HAP-1 (cell line): Measurements from ENCODE around the gene KXD1.
A peak's percentile ranks its signal among the peaks of the same experiment; 100 is the strongest.

Experiments used
- DNase-seq, 2 experiments: peaks; one replicate each; pipeline ENCODE4 v3.0.0-alpha.2; 2016 to 2020; ENCODE audit warnings: low spot score in 2 of 2
- H3K27me3 ChIP-seq: fragments of 250-450 bp; sonication (Bioruptor Pico); 2 replicates; pipeline ENCODE4 v1.5.1; 2020; ENCODE audit warnings: low read depth, mild to moderate bottlenecking, moderate library complexity
- H3K36me3 ChIP-seq: fragments of 250-450 bp; sonication (Bioruptor Pico); replicated peaks from 2 replicates; pipeline ENCODE4 v1.5.1; 2020; ENCODE audit warnings: mild to moderate bottlenecking
- H3K4me1 ChIP-seq: fragments of 250-450 bp; sonication (Bioruptor Pico); 2 replicates; pipeline ENCODE4 v1.5.1; 2020; ENCODE audit warnings: mild to moderate bottlenecking
- H3K4me3 ChIP-seq: fragments of 250-450 bp; sonication (Bioruptor Pico); 2 replicates; pipeline ENCODE4 v1.5.1; 2020; ENCODE audit warnings: mild to moderate bottlenecking, moderate library complexity
- H3K9me3 ChIP-seq: fragments of 250-450 bp; sonication (Bioruptor Pico); 2 replicates; pipeline ENCODE4 v1.5.1; 2020; ENCODE audit warnings: mild to moderate bottlenecking, moderate library complexity
- in situ Hi-C: fragments of 300-500 bp; cut with MboI; formaldehyde crosslinking; loops from 3 replicates; pipeline ENCODE4 v1.14.3; 2020; ENCODE audit warnings: low sequenced_read_pairs, inconsistent platforms, mixed read lengths

The KXD1 gene

GRCh38 chr19:18541992-18542940, 15.4 kb upstream of the KXD1 start:
- DNase-seq, result peak in 1 of 2 experiments; percentile 51
- no peaks in the 10 kb centered on the region for H3K27me3 ChIP-seq
- peaks cover 6% of the 10 kb centered on the region; the same call in 1 of the 2 replicates for H3K4me1 ChIP-seq
- peak overlapping the region; percentile 50 for H3K4me3 ChIP-seq
- peaks cover 41% of the 10 kb centered on the region for H3K36me3 ChIP-seq
- in situ Hi-C loops, result no loop called here
- no peaks in the 10 kb centered on the region for H3K9me3 ChIP-seq

- Histone ChIP-seq H3K9me3 (no peaks in the 10 kb centered on the region), H3K4me3 (peak within 1 kb of the TSS; percentile 50), H3K4me1 (peaks cover 6% of the 10 kb centered on the region; the same call in 1 of the 2 replicates), H3K27me3 (no peaks in the 10 kb centered on the region), H3K36me3 (peaks cover 32% of the 10 kb centered on the region)
- peak; percentile 83 to 95 for DNase-seq
- in situ Hi-C loops, result no loop called here
These were observed 14.5 kb upstream of the KXD1 start, which contains the start of gene FKBP8 for GRCh38 chr19:18542941-18543813. Gene FKBP8 (minus strand): TSS chr19:18543573. CDS start chr19:18541970, 1,603 bp downstream.

- H3K36me3 ChIP-seq, result peaks cover 28% of the 10 kb centered on the region
- DNase-seq, result peak; percentile 62 to 82
- H3K9me3 ChIP-seq, result no peaks in the 10 kb centered on the region
- H3K4me3 ChIP-seq, result peak overlapping the region; percentile 32
- in situ Hi-C loops, result no loop called here
- peaks cover 6% of the 10 kb centered on the region; the same call in 1 of the 2 replicates for H3K4me1 ChIP-seq
- H3K27me3 ChIP-seq, result no peaks in the 10 kb centered on the region
These were observed 13.7 kb upstream of the KXD1 start for GRCh38 chr19:18543814-18544475.

- DNase-seq, result no peak
- Histone ChIP-seq H3K9me3 (no peaks in the 10 kb centered on the region), H3K4me3 (no peak overlapping the region), H3K36me3 (no peaks in the 10 kb centered on the region), H3K4me1 (no peaks in the 10 kb centered on the region), H3K27me3 (no peaks in the 10 kb centered on the region)
- in situ Hi-C loops, result no loop called here
These were observed 6.0 kb upstream of the KXD1 start for GRCh38 chr19:18551631-18552030.

GRCh38 chr19:18558202-18558555, 509 bp downstream of the KXD1 start:
- in situ Hi-C loops, result no loop called here
- H3K4me1 ChIP-seq, result no peaks in the 10 kb centered on the region

GRCh38 chr19:18558604-18559003, 934 bp downstream of the KXD1 start:
- no peaks in the 10 kb centered on the region for H3K4me1 ChIP-seq
- H3K9me3 ChIP-seq, result no peaks in the 10 kb centered on the region
- H3K4me3 ChIP-seq, result peak overlapping the region; percentile 73
- in situ Hi-C loops, result no loop called here
- peaks cover 17% of the 10 kb centered on the region for H3K36me3 ChIP-seq
- no peaks in the 10 kb centered on the region for H3K27me3 ChIP-seq
- no peak for DNase-seq

More at GRCh38 chr19:18558202-18558555, 509 bp downstream of the KXD1 start:
- H3K4me3 ChIP-seq, result peak overlapping the region; percentile 73
- no peaks in the 10 kb centered on the region for H3K27me3 ChIP-seq
- H3K36me3 ChIP-seq, result peaks cover 13% of the 10 kb centered on the region
- H3K9me3 ChIP-seq, result no peaks in the 10 kb centered on the region
- DNase-seq, result no peak

GRCh38 chr19:18559685-18560084, 2.0 kb downstream of the KXD1 start:
- in situ Hi-C loops, result no loop called here
- Histone ChIP-seq H3K36me3 (peaks cover 27% of the 10 kb centered on the region), H3K4me1 (no peaks in the 10 kb centered on the region), H3K4me3 (no peak overlapping the region), H3K27me3 (no peaks in the 10 kb centered on the region), H3K9me3 (no peaks in the 10 kb centered on the region)
- DNase-seq, result no peak

GRCh38 chr19:18562086-18562485, 4.4 kb downstream of the KXD1 start:
- Histone ChIP-seq H3K9me3 (no peaks in the 10 kb centered on the region), H3K27me3 (no peaks in the 10 kb centered on the region), H3K36me3 (peaks cover 51% of the 10 kb centered on the region), H3K4me1 (no peaks in the 10 kb centered on the region), H3K4me3 (no peak overlapping the region)
- in situ Hi-C loops, result no loop called here
- no peak for DNase-seq

- in situ Hi-C loops, result no loop called here
- Histone ChIP-seq H3K36me3 (peaks cover 72% of the 10 kb centered on the region), H3K4me3 (no peak overlapping the region), H3K9me3 (no peaks in the 10 kb centered on the region), H3K4me1 (peaks cover 3% of the 10 kb centered on the region; the same call in 1 of the 2 replicates), H3K27me3 (no peaks in the 10 kb centered on the region)
- DNase-seq, result no peak
These were observed 9.3 kb downstream of the KXD1 start for GRCh38 chr19:18566953-18567352.

- H3K4me3 ChIP-seq, result no peak overlapping the region
- in situ Hi-C loops, result no loop called here
- H3K4me1 ChIP-seq, result peaks cover 9% of the 10 kb centered on the region
These were observed 10.7 kb downstream of the KXD1 start for GRCh38 chr19:18568367-18568766.

GRCh38 chr19:18571564-18572344, 14.1 kb downstream of the KXD1 start, which contains the start of gene UBA52:
Gene UBA52 (plus strand): TSS chr19:18571857. CDS start chr19:18573301, 1,444 bp downstream.
- Histone ChIP-seq H3K4me1 (peaks cover 12% of the 10 kb centered on the region), H3K36me3 (peaks cover 79% of the 10 kb centered on the region), H3K9me3 (no peaks in the 10 kb centered on the region), H3K4me3 (peak within 1 kb of the TSS; percentile 80), H3K27me3 (no peaks in the 10 kb centered on the region)
- in situ Hi-C loops, result no loop called here
- peak; percentile 97 to 99 for DNase-seq

More at GRCh38 chr19:18568367-18568766, 10.7 kb downstream of the KXD1 start:
- peaks cover 81% of the 10 kb centered on the region for H3K36me3 ChIP-seq
- no peaks in the 10 kb centered on the region for H3K27me3 ChIP-seq
- no peak for DNase-seq
- no peaks in the 10 kb centered on the region for H3K9me3 ChIP-seq

GRCh38 chr19:18574691-18575291, 17.1 kb downstream of the KXD1 start:
- DNase-seq, result no peak
- no peaks in the 10 kb centered on the region for H3K27me3 ChIP-seq
- H3K36me3 ChIP-seq, result peaks cover 56% of the 10 kb centered on the region
- peaks cover 12% of the 10 kb centered on the region for H3K4me1 ChIP-seq
- in situ Hi-C loops, result no loop called here
- no peaks in the 10 kb centered on the region for H3K9me3 ChIP-seq
- no peak overlapping the region for H3K4me3 ChIP-seq
